Measurements from ENCODE around the gene SCYL1.
"Not testable (repeated sequence)": the region's sequence is repeated elsewhere in the genome, so short reads cannot be mapped to it uniquely, and the experiment has no call there.

Gene SCYL1

GRCh38 chr11:65506290-65506771, 18.6 kb upstream of the SCYL1 start:
- DNase-seq, result no peak

DNA sequence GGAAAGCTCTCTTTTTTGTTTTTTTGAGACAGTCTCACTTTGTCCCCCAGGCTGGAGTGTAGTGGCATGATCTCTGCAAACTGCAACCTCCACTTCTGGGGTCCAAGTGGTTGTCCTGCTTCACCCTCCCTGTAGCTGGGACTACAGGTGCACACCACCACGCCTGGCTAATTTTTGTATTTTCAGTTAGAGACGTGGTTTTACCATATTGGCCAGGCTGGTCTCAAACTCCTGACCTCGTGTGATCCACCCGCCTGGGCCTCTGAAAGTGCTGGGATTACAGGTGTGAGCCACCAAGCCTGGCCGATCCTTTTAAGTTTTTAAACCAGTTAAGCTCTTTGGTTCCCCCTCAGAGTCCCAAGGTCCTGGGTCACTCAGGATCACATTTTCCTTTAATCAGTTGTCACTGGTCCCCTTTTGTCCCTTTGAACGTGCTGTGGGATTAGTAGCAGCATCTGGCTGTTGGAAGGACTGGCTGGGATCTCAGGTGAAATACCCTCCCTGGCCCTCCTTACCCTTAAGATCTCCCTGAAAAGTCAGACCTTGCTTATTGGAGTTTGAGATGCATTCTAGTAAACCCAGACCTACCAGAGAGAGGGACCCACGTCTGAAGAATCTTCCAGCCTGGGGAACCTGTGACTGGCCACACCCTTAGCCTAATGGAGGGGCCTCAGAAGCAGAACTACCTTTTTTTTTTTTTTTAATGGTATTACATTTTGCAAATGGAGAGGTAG, 17.9 kb upstream of the SCYL1 start:
- no peak for DNase-seq

DNA sequence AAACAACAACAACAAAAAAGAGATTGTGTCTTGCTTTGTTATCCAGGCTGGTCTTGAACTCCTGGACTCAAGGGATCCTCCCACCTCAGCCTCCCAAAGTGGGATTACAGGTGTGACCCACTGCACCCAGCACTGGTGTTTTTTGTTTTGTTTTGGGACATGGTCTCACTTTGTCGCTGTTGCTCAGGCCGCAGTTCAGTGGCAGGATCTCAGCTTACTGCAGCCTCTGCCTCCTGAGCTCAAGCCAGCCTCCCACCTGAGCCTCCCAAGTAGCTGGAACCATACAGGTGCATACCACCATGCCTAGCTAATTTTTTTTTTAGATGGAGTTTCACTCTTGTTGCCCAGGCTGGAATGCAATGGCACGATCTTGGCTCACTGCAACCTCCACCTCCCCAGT, 12.6 kb upstream of the SCYL1 start:
- DNase-seq, result not testable (repeated sequence)

DNA sequence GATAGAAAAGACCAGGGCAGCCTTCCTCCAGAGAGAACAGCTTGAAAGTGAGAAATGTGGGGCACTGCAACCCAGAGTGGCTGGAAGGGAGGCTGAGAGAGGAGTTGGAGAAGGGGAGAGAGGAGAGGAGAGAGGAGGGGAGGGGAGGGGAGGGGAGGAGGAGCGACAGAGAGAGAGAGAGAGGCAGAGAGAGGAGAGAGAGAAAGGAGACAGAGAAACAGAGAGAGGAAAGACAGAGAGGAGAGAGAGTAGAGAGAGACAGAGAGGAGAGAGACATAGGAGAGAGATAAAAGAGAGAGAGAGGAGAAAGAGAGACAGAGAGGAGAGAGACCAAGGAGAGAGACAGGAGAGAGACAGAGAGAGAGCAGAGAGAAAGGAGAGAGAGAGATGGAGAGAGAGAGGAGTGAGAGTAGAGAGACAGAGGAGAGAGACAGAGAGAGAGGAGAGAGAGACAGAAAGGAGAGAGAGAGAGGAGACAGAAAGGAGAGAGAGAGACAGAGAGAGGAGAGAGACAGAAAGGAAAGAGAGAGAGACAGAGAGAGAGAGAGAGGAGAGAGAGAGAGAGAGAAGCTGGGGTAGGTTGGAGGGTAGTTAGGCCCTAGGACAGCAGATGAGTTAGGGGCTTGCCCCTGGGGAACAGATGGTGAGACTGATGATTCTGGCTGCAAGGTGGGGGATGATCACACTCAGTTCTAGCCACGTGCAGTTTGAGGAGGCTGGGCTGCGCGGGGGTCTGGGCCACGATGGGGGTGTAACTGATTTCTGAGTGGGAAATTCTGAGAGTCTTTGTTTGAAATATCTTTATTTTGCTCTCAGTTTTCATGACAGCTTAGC, 8.5 kb upstream of the SCYL1 start:
- DNase-seq, result no peak

DNA sequence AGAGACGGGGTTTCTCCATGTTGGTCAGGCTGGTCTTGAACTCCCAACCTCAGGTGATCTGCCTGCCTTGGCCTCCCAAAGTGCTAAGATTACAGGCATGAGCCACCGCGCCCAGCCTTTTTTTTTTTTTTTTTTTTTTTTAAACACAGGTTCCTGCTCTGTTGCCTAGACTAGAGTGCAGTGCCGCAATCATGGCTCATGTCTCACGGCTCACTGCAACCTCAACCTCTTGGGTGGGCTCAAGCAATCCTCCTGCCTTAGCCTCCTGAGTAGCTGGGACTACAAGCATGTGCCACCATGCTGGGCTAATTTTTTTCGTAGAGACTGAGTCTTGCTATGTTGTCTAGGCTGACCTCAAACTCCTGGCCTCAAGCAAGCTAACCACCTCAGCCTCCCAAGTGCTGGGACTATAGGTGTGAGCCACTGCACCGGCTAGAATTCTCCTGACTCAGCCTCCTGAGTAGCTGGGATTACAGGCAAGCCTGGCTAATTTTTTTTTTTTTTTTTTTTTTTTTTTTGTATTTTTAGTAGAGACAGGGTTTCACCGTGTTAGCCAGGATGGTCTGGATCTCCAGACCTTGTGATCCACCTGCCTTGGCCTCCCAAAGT, 5.8 kb upstream of the SCYL1 start:
- not testable (repeated sequence) for DNase-seq

DNA sequence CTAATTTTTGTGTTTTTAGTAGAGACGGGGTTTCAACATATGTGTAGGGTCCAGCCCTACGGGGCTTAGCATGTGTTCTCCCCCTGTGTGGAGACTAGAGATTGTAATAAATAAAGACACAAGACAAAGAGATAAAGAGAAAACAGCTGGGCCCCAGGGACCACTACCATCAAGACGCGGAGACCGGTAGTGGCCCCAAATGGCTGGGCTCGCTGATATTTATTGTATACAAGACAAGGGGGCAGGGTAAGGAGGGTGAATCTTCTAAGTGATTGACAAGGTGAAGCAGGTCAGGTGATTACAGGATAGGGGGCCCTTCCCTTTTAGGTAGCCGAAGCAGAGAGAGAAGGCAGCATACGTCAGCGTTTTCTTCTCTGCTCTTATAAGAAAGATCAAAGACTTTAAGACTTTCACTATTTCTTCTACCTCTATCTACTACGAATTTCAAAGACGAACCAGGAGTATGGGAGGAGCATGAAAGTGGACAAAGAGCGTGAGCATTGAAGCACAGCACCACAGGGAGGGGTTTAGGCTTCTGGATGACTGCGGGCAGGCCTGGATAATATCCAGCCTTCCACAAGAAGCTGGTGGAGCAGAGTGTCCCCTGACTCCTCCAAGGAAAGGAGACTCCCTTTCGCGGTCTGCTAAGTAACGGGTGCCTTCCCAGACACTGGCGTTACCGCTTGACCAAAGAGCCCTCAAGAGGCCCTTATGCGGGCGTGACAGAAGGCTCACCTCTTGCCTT, 2.9 kb upstream of the SCYL1 start:
- not testable (repeated sequence) for DNase-seq

DNA sequence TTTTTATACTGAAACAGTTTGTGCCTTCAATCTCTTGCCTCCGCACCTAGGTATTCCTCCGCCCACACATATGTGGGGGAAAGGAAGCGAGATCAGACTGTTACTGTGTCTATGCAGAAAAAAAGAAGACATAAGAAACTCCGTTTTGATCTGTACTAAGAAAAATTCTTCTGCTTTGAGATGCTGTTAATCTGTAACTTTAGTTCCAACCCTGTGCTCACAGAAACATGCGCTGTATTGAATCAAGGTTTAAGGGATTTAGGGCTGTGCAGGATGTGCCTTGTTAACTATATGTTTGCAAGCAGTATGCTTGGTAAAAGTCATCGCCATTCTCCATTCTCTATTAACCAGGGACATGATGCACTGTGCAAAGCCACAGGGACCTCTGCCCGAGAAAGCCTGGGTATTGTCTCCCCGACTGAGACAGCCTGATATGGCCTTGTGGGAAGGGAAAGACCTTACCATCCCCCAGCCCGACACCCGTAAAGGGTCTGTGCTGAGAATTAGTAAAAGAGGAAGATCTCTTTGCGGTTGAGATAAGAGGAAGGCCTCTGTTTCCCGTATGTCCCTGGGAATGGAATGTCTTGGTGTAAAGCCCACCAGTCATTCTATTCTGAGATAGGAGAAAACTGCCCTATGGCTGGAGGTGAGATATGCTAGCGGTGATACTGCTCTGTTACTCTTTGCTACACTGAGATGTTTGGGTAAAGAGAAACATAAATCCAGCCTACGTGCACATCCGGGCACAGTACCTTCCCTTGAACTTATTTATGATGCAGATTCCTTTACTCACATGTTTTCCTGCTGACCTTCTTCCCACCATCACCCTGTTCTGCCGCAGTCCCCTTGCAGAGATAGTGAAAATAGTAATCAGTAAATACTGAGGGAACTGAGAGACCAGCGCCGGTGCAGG, 1.9 kb upstream of the SCYL1 start:
- DNase-seq, result not testable (repeated sequence)

DNA sequence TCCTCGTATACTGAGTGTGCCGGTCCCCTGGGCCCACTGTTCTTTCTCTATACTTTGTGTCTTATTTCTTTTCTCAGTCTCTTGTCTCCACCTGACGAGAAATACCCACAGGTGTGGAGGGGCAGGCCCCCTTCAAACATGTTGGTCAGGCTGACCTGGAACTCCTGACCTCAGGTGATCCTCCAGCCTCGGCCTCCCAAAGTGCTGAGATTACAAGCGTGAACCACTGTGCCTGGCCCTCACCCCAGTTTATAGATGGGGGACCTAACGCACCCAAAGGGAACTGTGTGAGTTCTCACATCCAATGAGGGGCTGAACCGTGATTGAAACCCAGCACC, 1.3 kb upstream of the SCYL1 start:
- not testable (repeated sequence) for DNase-seq

DNA sequence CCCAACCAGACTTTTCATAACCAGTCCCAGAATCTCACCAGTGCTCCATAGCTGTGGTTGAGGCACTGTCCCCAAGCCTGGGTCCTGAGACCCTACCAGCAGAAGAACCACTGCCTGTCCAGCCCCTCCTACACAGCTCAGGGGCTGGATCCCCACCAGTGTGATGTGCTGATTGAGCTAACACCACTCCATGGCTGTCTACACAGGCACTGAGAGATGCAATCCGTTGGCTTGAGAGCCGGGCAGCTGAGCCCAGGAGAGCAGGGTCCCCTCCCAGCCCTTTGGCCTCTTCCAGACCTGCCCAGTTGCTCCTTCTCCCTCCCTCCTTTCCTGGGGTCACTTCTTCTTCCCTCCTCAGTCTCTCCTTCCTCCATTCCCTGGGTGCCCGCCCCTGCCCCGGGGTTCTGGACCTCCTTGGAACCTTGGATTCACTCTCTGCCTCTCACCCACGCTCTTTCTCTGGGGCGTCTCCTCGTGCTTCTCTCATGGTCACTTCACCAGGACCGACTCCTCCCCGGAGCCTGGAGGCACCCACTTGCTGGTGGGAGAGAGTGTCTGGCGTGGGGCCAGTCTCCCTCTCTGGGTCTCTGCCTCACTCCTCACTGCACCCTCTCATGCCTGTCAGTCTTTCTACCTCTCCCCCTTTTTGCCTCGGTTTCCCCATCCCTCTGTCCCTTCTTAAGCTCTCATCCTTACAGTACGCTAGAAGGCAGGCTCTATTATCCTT, 706 bp upstream of the SCYL1 start:
- no peak for DNase-seq

DNA sequence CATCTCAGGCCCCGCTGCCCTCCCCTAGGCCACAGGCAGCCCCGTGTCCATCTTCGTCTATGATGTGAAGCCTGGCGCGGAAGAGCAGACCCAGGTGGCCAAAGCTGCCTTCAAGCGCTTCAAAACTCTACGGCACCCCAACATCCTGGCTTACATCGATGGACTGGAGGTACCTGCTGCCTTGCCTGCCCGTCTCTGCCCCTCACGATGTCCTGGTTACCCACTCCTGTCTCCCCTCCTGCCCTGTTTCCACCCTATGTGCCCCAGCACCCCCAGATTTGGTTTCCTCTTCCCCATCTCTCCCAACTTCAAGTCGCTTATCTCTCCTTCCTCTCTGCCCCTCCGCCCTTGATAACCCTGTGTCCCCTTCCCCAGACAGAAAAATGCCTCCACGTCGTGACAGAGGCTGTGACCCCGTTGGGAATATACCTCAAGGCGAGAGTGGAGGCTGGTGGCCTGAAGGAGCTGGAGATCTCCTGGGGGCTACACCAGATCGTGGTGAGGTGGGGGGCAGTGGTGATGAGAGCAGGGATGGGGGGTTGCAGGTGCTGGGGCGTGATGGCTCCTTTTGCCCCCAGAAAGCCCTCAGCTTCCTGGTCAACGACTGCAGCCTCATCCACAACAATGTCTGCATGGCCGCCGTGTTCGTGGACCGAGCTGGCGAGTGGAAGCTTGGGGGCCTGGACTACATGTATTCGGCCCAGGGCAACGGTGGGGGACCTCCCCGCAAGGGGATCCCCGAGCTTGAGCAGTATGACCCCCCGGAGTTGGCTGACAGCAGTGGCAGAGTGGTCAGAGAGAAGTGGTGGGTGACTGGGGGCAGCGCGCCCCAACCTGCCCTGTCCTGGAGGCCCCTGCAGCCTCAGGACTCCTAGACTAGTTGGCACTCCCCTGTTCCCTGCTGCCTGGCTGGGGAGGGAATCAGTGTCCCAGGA, 930 bp downstream of the SCYL1 start:
- no peak for DNase-seq

- DNase-seq, result no peak
Observed at GRCh38 chr11:65526744-65527143, 1.9 kb downstream of the SCYL1 start.

GRCh38 chr11:65528819-65529350, 4.0 kb downstream of the SCYL1 start:
- DNase-seq, result no peak

GRCh38 chr11:65529475-65530156, 4.7 kb downstream of the SCYL1 start:
- DNase-seq, result no peak

GRCh38 chr11:65530157-65530496, 5.2 kb downstream of the SCYL1 start:
- no peak for DNase-seq

- no peak for DNase-seq
Observed at GRCh38 chr11:65532388-65533064, 7.6 kb downstream of the SCYL1 start.

DNA sequence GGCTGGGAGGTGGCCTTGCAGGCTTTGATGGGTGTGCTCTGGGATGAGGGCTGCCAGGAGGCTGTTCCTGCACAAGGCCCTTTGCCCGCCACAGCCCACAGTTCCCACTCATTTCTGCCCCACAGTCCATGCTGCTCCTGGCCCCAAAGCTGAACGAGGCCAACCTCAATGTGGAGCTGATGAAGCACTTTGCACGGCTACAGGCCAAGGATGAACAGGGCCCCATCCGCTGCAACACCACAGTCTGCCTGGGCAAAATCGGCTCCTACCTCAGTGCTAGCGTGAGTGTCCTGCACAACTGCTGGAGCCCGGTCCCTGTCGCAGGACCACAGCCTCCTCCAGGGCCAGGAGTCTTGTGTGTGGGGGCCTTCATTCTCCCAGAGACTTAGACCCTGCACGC, 10.2 kb downstream of the SCYL1 start:
- no peak for DNase-seq

DNA sequence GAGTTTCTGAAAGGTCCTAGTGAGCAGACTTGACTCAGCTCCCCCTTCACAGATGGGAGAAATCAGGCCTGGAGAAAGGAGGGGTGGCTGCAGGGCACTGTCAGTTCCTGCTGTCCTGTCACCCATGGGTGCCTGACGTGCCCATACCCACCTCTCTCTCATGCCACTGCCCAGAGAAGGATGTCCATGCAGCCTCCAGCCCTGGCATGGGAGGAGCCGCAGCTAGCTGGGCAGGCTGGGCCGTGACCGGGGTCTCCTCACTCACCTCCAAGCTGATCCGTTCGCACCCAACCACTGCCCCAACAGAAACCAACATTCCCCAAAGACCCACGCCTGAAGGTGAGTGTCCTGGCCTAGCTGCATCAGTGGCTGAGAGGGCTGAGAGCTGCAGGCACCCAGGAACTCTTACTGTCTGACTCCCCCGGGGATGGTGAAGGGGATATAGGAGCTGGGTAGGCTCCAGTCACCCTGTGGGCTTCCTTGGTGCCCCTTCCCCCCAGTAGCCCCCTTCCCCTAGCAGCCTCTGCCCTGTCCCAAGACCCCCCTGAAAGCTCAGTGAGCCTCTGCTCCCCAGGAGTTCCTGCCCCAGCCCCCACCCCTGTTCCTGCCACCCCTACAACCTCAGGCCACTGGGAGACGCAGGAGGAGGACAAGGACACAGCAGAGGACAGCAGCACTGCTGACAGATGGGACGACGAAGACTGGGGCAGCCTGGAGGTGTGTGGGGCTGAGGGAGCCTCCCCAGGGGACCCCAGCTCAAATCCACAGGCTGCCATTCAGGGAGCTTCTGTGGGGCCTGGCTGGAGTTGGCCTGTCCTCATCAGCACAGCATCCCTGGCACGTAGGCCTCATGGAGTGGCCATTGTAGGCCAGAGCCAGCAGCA, 11.8 kb downstream of the SCYL1 start:
- DNase-seq, result no peak

GRCh38 chr11:65537296-65537597, 12.4 kb downstream of the SCYL1 start:
- no peak for DNase-seq
